Activated CD4-positive, alpha-beta memory T cell treated with anti-CD3 and anti-CD28 coated beads, Interleukin-2, amount 10 ng/mL, durations not matched to agents 7 days and 5 days (primary cell): ENCODE results near the gene MYMX. TPM values are rescaled to one million over a fixed set of nuclear protein-coding genes. Genes with fewer than 3 reads are reported as not detected.

Experiments used
- CTCF ChIA-PET: fragments of 350-600 bp; sonication (Branson Sonifier 250); formaldehyde crosslinking; loops from one replicate; lab custom pipeline; 2021; ENCODE audit warnings: antibody characterized with exemption, inconsistent platforms; lab: Charles Lee
- POLR2A ChIA-PET: fragments of 350-600 bp; sonication (Branson Sonifier 250); formaldehyde crosslinking; loops from one replicate; lab custom pipeline; 2021; ENCODE audit warnings: antibody characterized with exemption; lab: Charles Lee
- DNase-seq: peaks from one replicate; pipeline ENCODE4 v3.0.0-alpha.2; 2020
- H3K27ac Mint-ChIP-seq: one replicate; pipeline ENCODE4 v1.8.0; 2021; ENCODE audit warnings: mild to moderate bottlenecking, mixed read lengths
- H3K27me3 Mint-ChIP-seq: one replicate; pipeline ENCODE4 v1.8.0; 2021; ENCODE audit warnings: mixed read lengths
- H3K36me3 Mint-ChIP-seq: one replicate; pipeline ENCODE4 v1.8.0; 2021; ENCODE audit warnings: low read depth, mixed read lengths
- H3K4me1 Mint-ChIP-seq: one replicate; pipeline ENCODE4 v1.8.0; 2021; ENCODE audit warnings: mixed read lengths
- H3K4me3 Mint-ChIP-seq: one replicate; pipeline ENCODE4 v1.8.0; 2021; ENCODE audit warnings: mild to moderate bottlenecking, mixed read lengths
- H3K9me3 Mint-ChIP-seq: one replicate; pipeline ENCODE4 v1.8.0; 2021; ENCODE audit warnings: mixed read lengths
- total RNA-seq, 2 experiments: library from RNA; stranded (reverse); gene quantifications; one replicate each; pipeline ENCODE4 v1.2.3, GENCODE V29; 2021

MYMX gene
- total RNA-seq, 2 experiments from 2014 or later = not detected

DNA sequence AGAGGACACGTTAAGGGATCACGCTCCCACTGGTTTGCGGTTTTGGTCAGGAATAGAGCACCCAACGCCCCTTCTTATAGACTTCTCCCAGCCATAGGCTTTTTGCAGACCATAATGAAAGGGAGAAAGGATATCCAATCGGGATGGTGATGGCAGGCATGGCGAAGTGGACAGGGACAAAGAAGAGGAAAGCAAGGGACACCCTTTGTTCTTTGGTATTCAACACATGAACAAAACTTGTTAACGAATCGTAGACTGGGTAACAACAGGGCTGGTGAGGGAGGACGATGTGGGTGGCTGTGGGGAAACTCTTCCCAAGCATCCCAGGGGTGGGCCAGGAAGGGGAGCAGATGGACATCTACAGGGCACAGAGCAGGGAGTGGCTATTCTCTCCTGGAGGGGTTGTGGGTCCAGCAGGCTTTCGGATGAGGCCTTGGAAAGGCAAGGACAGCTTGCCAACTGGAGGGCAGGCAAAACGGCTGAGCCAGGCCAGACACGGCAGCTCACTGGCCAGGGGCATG, 28.7 kb downstream of the MYMX start:
- Mint-ChIP-seq H3K27ac (peak overlapping the region; percentile 97), H3K4me1 (peaks cover 37% of the 10 kb centered on the region), H3K36me3 (peaks cover 37% of the 10 kb centered on the region), H3K9me3 (no peaks in the 10 kb centered on the region), H3K4me3 (peak overlapping the region; percentile 99), H3K27me3 (no peaks in the 10 kb centered on the region)
- DNase-seq = no peak
- ChIA-PET CTCF (interaction anchor here (0.7 to 4.6 kb wide), 7 partner anchors 10 to 71 kb away, joined by 3 to 32 read pairs (median 4); partner anchors contain the start of gene SLC35B2), POLR2A (interaction anchor here (1.1 to 6.0 kb wide), 9 partner anchors 7 to 117 kb away, joined by 3 to 136 read pairs (median 23); partner anchors contain the start of genes MRPL14, NFKBIE, SLC29A1 and SLC35B2)

GRCh38 chr6:44245912-44246662, 29.4 kb downstream of the MYMX start:
- DNase-seq = peak; percentile 84
- Mint-ChIP-seq H3K36me3 (peaks cover 43% of the 10 kb centered on the region), H3K4me3 (peak overlapping the region; percentile 99), H3K27ac (peak overlapping the region; percentile 97), H3K9me3 (no peaks in the 10 kb centered on the region), H3K27me3 (no peaks in the 10 kb centered on the region), H3K4me1 (peaks cover 43% of the 10 kb centered on the region)
- CTCF ChIA-PET = interaction anchor here (0.6 to 4.6 kb wide), 11 partner anchors 9 to 1363 kb away, joined by 3 to 32 read pairs (median 4); partner anchors contain the start of genes SLC29A1 and SLC35B2
- POLR2A ChIA-PET = interaction anchor here (0.5 to 6.0 kb wide), 27 partner anchors 8 to 1130 kb away, joined by 3 to 136 read pairs (median 5); partner anchors contain the start of genes AARS2, CDC5L, GTPBP2 and MRPL14

GRCh38 chr6:44246663-44247337, 30.1 kb downstream of the MYMX start, which contains the start of gene HSP90AB1:
Gene HSP90AB1 (plus strand): TSS chr6:44247101. CDS start chr6:44248630, 1,529 bp downstream.
- Mint-ChIP-seq H3K9me3 (no peaks in the 10 kb centered on the region), H3K36me3 (peaks cover 50% of the 10 kb centered on the region), H3K27me3 (no peaks in the 10 kb centered on the region), H3K4me3 (peak within 1 kb of the TSS; percentile 99), H3K27ac (peak within 1 kb of the TSS; percentile 97), H3K4me1 (peaks cover 49% of the 10 kb centered on the region)
- ChIA-PET POLR2A (interaction anchor here (0.5 to 6.0 kb wide), 28 partner anchors 8 to 1129 kb away, joined by 3 to 136 read pairs (median 5); partner anchors contain the start of genes AARS2, CDC5L, GTPBP2 and MRPL14), CTCF (interaction anchor here (0.6 to 4.6 kb wide), 7 partner anchors 9 to 1362 kb away, joined by 3 to 32 read pairs (median 12); partner anchors contain the start of genes SLC29A1 and SLC35B2)
- peak; percentile 98 for DNase-seq

GRCh38 chr6:44247338-44248302, 30.9 kb downstream of the MYMX start:
- H3K27ac Mint-ChIP-seq = peak overlapping the region; percentile 97
- no peaks in the 10 kb centered on the region for H3K9me3 Mint-ChIP-seq
- CTCF ChIA-PET = interaction anchor here (0.6 to 4.6 kb wide), 8 partner anchors 9 to 658 kb away, joined by 3 to 32 read pairs (median 8); partner anchors contain the start of genes SLC29A1 and SLC35B2
- H3K27me3 Mint-ChIP-seq = no peaks in the 10 kb centered on the region
- peak overlapping the region; percentile 99 for H3K4me3 Mint-ChIP-seq
- DNase-seq = peak; percentile 91
- POLR2A ChIA-PET = interaction anchor here (0.8 to 6.0 kb wide), 24 partner anchors 8 to 673 kb away, joined by 3 to 136 read pairs (median 6); partner anchors contain the start of genes AARS2, CDC5L, GTPBP2 and MRPL14
- peaks cover 56% of the 10 kb centered on the region for H3K36me3 Mint-ChIP-seq
- H3K4me1 Mint-ChIP-seq = peaks cover 54% of the 10 kb centered on the region

- Mint-ChIP-seq H3K4me3 (peak overlapping the region; percentile 99), H3K4me1 (peaks cover 63% of the 10 kb centered on the region), H3K36me3 (peaks cover 66% of the 10 kb centered on the region), H3K9me3 (no peaks in the 10 kb centered on the region), H3K27me3 (no peaks in the 10 kb centered on the region), H3K27ac (peak overlapping the region; percentile 97)
- ChIA-PET CTCF (interaction anchor here (1.3 to 4.6 kb wide), 4 partner anchors 8 to 57 kb away, joined by 3 to 32 read pairs (median 12); partner anchors contain the start of genes SLC29A1 and SLC35B2), POLR2A (interaction anchor here (5.3 to 6.0 kb wide), 3 partner anchors 7 to 24 kb away, joined by 88 to 136 read pairs (median 110); partner anchors contain the start of genes NFKBIE, SLC29A1 and SLC35B2)
- no peak for DNase-seq
These were observed 31.9 kb downstream of the MYMX start for GRCh38 chr6:44248579-44248978.

GRCh38 chr6:44249082-44249748, 32.5 kb downstream of the MYMX start:
- H3K36me3 Mint-ChIP-seq = peaks cover 71% of the 10 kb centered on the region
- POLR2A ChIA-PET = interaction anchor here (0.9 to 6.0 kb wide), 4 partner anchors 6 to 138 kb away, joined by 3 to 136 read pairs (median 99); partner anchors contain the start of genes CDC5L, NFKBIE, SLC29A1 and SLC35B2
- H3K27ac Mint-ChIP-seq = peak overlapping the region; percentile 97
- CTCF ChIA-PET = interaction anchor here (2.8 kb wide), 1 partner anchor 25 kb away, joined by 12 read pairs; the partner anchor contains the start of gene SLC29A1
- DNase-seq = no peak
- no peaks in the 10 kb centered on the region for H3K27me3 Mint-ChIP-seq
- H3K4me3 Mint-ChIP-seq = peak overlapping the region; percentile 99
- no peaks in the 10 kb centered on the region for H3K9me3 Mint-ChIP-seq
- peaks cover 69% of the 10 kb centered on the region for H3K4me1 Mint-ChIP-seq

- H3K27ac Mint-ChIP-seq = peak overlapping the region; percentile 76
- peaks cover 75% of the 10 kb centered on the region for H3K4me1 Mint-ChIP-seq
- CTCF ChIA-PET = no interaction called here
- H3K36me3 Mint-ChIP-seq = peaks cover 81% of the 10 kb centered on the region
- POLR2A ChIA-PET = interaction anchor here (5.7 to 6.8 kb wide), 2 partner anchors 14 to 15 kb away, joined by 64 to 110 read pairs; partner anchors contain the start of gene NFKBIE
- no peaks in the 10 kb centered on the region for H3K27me3 Mint-ChIP-seq
- DNase-seq = no peak
- H3K9me3 Mint-ChIP-seq = no peaks in the 10 kb centered on the region
- H3K4me3 Mint-ChIP-seq = peak overlapping the region; percentile 55
These were observed 33.5 kb downstream of the MYMX start for GRCh38 chr6:44250067-44250717.

GRCh38 chr6:44250718-44251123, 34.0 kb downstream of the MYMX start:
- ChIA-PET POLR2A (interaction anchor here (1.8 to 6.8 kb wide), 2 partner anchors 14 to 16 kb away, joined by 5 to 64 read pairs; partner anchors contain the start of gene NFKBIE), CTCF (interaction anchor here (1.7 kb wide), 1 partner anchor 28 kb away, joined by 4 read pairs; the partner anchor contains the start of gene SLC29A1)
- H3K4me1 Mint-ChIP-seq = peaks cover 75% of the 10 kb centered on the region
- no peak overlapping the region for H3K27ac Mint-ChIP-seq
- no peaks in the 10 kb centered on the region for H3K9me3 Mint-ChIP-seq
- H3K36me3 Mint-ChIP-seq = peaks cover 86% of the 10 kb centered on the region
- DNase-seq = no peak
- no peak overlapping the region for H3K4me3 Mint-ChIP-seq
- no peaks in the 10 kb centered on the region for H3K27me3 Mint-ChIP-seq

DNA sequence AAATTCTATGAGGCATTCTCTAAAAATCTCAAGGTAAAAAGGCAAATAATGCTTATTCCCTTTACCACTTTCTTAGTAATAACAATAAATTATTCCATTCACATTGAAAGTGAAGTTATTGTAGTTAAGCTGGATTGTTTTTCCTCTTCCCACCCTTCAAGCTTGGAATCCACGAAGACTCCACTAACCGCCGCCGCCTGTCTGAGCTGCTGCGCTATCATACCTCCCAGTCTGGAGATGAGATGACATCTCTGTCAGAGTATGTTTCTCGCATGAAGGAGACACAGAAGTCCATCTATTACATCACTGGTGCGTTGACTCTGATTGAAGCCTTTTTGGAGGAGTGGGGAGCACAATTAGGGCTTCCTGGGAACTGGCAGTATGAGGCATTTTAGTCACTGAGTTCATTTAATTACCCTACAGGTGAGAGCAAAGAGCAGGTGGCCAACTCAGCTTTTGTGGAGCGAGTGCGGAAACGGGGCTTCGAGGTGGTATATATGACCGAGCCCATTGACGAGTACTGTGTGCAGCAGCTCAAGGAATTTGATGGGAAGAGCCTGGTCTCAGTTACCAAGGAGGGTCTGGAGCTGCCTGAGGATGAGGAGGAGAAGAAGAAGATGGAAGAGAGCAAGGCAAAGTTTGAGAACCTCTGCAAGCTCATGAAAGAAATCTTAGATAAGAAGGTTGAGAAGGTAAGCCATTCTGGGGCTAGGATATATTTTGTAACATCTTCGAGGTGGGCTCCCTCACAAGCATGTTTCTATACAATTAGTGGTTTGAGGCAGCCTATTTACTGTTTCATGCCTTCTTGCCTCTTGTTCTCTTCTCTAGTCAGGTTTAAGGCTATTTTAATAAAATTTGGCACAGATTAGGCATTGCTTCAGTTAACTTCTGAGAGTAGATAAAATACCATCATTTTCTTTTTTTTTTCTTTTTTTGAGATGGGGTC, 35.1 kb downstream of the MYMX start:
- POLR2A ChIA-PET = interaction anchor here (1.1 to 6.8 kb wide), 4 partner anchors 9 to 29 kb away, joined by 3 to 64 read pairs (median 4); partner anchors contain the start of gene NFKBIE
- peaks cover 82% of the 10 kb centered on the region for H3K4me1 Mint-ChIP-seq
- H3K9me3 Mint-ChIP-seq = no peaks in the 10 kb centered on the region
- DNase-seq = no peak
- H3K27me3 Mint-ChIP-seq = no peaks in the 10 kb centered on the region
- no peak overlapping the region for H3K4me3 Mint-ChIP-seq
- CTCF ChIA-PET = interaction anchor here (1.6 to 1.7 kb wide), 2 partner anchors 29 to 61 kb away, joined by 3 to 4 read pairs; partner anchors contain the start of genes AARS2 and SLC29A1
- H3K27ac Mint-ChIP-seq = no peak overlapping the region
- peaks cover 88% of the 10 kb centered on the region for H3K36me3 Mint-ChIP-seq
